Epidermal melanocyte (primary cell): ENCODE measurements around the gene PABPN1.
A peak's percentile ranks its signal among the peaks of the same experiment; 100 is the strongest.

ENCODE experiments used
- DNase-seq: peaks from one replicate; pipeline ENCODE4 v3.0.0; 2011; ENCODE audit warnings: low spot score; ENCODE audit not compliant: insufficient read length

PABPN1 gene

DNA sequence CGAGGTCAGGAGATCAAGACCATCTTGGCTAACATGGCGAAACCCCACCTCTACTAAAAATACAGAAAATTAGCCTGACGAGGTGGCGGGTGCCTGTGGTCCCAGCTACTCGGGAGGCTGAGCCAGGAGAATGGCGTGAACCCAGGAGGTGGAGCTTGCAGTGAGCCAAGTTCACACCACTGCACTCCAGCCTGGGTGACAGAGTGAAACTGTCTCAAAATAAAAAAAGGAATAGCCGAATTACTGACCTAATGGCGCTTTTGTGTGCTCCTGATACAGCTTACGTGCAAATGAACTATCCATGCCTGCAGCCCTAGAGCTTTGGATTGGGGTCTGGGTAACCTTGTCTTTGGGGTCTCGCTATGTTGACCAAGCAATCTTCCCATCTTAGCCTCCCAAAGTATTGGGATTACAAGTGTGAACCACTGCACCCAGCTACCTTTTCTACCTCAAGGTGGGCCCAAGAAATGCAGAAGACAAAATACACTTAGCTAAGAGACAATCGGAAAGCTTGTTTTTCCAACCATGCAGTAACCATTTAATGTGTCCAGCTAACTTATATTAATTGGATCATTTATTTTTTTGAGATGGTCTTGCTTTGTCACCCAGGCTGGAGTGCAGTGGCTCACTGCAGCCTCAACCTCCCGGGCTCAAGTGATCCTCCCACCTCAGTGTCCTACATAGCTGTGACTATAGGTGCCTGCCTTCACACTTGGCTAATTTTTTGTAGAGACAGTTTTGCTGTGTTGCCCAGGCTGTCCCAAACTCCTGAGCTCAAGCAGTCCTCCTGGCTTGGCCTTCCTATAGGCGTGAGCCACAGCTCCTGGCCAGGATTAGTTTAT, 5.5 kb downstream of the PABPN1 start:
- no peak for DNase-seq

DNA sequence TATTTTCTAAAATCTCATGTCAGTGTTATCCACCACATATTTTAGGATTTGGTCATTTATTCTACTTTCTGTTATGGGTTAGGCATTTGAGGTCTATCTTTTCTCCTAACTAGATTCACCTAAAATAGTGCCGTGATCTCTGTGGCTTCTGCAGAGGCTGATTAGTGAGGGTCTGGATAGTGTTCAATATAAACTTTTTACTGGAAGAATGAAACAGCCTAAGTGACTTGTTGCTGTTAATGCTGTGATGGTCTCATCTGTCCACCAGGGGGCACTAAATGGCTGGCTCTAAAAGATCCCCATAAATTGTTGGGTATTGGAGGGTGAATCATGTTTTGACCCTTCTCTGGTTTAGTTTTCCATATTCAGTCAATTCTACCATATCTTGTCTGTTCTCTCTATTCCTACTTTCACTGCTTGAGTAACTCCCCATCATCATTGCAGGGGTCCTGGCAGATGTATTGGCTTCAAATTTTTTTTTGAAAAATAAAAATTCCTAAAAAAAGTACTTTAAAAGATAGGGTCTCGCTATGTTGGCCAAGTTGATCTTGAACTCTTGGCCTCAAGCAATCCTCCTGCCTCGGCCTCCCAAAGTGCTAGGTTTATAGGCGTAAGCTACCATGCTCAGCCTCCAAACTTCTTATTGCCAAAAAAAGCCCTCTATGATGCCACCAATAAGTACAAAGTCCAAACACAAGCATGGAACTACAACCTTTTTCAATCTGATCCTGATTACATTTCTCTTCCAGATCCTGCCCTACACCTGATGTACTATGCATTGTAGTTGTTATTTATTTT, 6.9 kb downstream of the PABPN1 start:
- DNase-seq = peak; percentile 74

DNA sequence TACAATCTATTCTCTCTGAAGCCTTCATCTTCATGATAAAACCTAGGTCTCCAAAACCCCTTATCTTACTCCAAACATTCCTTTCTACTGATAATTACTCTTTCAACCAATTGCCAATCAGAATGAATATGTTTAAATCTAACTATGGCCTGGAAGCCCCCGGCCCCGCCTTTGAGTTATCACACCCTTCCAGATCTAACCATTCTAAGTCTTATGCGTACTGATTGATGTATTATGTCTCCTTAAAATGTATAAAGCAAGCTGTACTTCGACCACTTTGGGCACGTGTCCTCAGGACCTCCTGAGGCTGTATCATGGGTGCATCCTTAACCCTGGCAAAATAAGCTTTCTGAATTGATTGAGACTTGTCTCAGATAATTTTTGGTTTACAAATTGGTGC, 14.4 kb downstream of the PABPN1 start:
- no peak for DNase-seq

DNA sequence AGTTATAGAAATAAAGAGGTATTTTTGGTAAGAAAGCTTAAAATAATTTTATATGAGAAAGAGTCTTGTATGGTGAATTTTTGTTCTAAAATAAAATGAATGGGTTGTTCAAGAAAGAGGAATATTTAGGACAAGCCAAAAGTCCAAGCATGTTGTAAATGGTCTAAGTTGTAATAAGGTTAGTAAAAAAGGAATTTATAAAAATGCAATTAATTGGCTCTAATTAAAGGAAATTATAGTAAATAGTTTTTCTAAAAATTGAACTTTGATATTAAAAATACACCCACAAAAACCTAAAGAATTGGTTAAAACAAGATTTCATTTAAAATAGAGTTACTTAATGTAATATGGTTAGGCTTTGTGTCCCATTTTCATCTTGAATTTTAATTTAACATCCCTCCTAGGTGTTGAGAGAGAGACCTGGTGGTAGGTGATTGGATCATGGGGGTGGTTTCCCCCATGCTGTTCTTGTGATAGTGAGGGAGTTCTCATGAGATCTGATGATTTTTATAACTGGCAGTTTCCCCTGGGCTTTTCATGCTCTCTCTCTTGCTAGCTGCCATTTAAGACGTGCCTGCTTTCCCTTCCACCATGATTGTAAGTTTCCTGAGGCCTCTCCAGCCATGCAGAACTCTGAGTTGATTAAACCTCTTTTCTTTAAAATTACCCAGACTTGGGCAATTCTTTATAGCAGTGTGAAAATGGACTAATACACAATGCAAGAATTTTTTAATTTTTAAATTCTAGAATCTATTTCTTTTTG, 18.4 kb downstream of the PABPN1 start:
- no peak for DNase-seq

DNA sequence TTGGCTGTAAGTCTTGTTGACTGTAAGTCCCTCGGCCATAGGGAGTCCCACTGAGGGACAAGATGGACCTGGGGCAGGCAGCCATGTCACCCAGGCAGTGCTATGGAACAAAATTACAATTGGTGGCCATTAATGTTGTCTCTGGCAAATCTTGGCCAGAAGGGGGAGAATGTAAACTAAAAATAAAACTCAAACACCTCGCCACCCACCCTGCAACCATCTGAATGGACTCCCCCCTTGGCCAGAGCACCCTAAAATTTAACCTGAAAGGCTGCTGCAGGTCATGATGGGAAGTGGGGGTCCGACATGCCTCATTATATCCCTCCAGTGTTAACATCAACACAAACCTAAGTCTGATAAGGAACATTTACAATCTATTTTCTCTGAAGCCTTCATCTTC, 23.2 kb downstream of the PABPN1 start:
- DNase-seq = no peak

DNA sequence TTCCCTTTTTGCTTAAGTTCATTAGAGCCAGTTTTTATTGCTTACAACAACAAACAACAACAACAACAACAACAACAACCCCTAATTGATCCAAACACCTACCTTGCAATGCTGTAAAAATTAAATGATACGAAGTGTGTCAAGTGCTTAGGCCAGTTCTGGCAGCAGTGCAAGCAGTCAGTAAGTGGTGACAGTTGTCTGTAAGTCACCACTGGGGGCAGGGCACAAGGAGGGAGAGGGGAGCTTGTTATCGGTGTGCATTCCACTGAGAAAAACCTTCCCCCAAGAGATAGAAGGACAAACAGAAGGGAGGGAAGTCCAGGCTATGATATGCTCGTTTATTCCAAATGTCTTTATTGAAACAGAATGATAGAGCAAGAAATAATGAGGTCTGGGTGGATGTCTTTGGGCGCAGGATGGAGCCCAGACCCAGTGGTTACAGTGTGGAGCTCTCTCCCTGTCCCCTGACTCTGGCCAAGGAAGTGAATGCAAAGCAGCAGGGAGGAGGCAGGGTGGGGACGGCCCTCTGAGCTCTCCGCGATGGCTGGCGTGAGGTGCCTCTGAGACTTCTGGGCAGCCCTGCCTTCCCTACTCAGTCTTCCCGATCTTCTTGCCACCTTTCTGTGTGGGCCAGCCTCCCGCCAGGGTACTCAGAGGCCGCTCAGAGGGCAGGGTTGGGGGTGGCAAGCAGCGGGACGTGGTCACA, 24.9 kb downstream of the PABPN1 start:
- DNase-seq = no peak

DNA sequence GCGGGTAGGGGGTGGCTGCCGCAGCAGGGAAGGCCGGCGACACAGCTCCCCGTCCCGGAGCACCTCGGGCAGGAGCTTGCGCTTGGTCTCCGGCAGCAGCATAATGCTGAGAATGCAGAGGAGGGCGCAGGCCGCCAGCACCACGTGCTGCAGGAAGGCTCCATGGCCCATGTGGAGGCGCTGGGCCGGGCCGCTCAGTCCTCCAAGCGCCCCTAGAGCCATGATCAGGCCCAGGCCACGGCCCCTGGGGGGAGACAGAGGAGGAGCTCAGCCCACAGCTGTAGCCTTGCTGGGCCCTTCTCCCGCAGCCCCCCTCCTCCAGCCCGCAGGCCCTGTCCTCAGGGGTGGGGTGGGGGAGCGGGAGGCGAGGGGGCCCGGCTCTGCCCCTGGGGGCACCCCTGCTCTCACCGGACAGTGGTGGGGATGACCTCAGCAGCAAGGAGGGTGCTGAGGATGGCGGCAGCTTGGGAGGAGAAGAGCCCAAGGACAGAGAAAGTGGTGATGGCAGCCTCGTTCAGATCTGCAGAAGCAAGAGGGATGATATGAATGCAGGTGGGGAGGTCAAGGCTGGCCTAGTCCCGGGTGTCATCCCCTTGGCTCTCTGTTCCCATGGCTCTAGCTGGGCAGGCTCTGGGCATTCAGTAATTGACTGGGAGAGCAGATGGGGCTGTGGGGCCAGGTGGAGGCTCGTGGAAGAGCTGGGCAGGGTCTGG, 25.6 kb downstream of the PABPN1 start:
- no peak for DNase-seq

DNA sequence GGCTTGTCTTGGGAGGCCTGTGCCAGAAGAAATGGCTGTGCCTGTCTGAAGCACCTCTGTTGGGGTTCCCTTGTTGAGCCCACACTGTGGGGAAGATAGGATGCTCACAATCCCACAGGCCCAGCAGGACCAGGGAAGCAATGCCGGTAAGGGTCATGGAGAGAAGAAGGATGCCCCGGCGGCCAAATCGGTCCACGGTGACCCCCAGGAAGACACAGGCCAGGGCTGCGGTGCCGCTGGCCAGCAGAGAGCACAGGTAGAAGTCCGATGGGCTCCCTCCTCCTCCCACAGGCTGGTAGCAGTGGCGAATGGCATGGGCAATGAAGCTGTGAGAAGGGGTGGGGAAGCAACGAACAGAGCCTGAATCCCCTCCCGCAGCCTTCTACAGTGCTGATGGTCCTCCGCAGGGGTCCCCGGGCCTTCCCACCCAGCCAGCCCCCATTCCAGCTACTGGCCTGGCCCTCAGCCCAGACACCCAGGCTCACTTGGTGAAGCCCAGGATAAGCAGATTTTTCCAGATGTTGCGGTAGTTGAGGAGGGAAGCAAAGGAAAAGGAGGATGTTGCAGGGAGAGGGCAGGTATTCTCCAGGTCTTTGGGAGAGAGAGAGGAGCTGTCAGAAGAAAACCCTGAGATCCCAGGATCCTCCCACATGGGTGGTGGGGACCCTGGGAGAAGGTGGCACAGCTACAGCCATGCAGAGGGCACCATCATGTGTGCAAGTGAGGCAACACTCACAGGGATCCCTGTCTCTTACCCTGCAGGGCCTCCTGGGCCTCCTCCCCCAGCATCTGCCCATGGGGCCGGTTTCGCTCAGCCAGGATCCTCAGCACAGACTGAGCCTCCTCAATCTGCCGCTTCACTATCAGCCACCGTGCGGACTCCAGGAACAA, 26.4 kb downstream of the PABPN1 start:
- no peak for DNase-seq

DNA sequence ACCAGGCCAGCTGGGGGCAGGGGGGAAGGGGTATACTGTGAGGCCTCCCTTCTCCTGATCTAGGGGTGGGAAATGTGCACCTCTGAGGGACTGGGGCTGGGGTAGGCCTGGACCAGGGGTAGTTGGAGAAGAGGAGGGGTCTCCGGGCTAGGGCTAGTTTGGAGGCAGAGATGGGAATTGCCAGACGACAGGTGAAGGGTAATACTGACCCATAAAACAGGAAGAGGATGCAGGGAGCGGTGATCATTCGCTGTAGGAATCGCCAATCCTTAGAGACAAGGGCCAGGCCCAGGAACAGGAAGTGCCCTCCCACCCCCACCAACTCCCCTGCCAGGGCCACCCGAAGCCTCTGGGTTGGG, 27.0 kb downstream of the PABPN1 start:
- no peak for DNase-seq

DNA sequence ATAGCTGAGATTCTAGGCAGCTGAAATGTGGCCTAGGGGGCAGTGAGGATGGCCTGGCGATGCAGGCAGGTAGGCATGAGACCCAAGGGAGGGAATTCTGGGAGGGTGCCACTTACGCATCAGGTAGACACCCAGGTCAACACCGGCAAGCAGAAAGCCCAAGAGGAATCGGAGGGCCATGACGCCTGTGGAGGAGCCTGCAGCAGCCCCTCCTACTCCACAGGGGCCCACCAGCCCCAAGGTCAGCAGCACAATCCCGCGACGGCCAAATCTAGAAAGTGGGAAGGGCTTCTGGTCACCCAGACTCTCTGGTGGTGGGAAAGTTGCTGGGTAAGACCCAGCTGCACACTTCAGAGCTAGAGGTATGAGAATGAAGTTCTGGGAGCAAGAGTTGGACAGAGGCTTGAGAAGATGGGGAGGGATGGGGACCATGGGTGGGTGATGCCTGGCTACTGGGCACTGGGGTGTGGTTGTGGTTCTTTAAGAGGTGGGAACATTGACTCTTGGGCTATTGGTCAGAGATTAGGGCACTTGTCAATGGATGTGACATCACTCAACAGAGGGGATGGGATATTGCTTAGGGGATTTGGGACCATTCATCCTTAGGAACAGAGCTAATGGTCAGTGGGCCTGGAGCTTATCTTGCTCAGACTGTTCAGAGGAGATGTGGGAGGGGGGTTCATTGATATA, 28.0 kb downstream of the PABPN1 start:
- no peak for DNase-seq

DNA sequence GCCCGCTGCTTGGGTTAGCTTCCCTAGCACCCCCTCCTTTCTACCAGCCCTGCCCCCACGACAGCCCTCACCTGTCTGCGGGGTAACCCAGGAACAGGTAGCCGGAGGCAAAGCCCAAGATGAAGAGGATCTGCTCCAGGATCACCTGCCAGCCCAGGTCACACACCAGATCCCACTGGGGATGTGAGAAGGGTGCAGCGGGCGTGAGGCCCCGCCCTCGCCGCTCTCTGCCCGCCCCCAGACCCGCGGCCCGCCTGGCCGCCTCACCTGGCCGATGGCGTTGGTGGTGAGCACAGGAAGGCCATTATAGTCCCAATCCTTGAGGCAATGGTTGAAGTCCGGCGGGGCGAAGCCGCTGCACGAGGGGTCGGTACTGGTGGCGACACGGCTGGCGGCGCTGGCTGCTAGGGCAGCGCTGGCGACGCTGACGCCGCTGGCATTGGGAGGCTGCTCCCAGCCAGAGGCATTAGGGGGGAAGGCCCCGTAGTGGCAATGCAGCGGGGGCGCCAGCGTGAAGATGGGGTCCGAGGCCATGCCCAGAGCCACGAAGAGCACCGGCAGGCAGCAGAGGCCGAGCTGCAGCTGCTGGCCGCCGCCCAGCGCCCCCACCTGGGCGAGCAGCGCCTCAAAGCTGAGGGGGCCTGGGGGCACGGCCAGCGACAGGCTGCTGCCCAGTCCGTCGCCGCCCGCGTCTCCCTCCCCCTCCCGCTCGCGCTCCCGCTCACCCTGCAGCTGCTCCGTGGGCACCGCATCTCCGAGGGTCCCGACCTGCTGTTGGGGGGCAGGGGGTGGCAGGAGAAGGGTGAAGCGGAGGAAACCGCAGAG, 30.6 kb downstream of the PABPN1 start:
- no peak for DNase-seq

DNA sequence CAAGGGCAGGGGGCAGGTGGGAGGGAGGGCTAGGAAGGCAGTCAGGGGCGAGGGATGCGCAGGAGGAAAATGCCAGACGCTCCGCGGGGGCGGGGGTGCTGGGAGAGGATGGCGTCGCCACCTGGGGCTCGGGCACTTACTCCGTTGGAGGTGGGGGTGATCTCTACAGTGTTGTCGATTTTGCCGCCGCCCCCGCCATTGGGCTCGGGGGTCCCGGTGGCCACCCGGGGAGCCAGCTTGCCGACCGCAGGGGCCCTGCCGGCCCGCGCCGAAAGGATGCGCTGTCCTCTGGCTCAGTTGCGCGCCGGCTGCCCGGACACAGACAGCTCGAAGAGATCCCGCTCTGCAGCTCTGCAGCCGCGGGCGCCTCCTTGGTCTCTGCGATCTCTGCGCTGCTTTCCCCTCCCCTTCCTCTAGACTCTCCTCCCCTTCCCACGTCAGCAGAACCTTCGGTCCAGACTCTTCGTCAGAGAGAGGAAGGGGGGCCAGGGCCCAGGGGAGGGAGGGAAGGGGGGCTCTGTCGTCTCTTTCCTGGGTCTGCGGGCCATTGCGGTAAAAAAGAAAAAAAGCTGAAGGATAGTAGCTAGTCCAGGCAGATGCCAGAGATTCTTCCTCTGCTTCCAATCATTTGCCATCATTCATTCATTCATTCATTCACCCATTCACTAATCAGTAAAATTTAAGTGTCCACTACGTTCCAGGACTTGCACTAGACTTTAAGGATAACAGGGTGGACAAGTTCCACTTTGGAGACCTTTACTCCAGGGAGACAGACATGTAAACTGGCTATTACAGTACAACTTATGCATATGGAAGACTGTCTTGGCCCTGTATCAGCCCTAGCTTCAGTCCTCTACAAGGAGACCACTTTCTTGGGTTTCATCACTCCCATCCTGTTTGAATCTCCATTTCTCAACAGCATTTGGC, 31.5 kb downstream of the PABPN1 start, which contains the start of gene SLC22A17:
Gene SLC22A17 (minus strand): TSS at position 382 of the 927 bp plus-strand sequence.
- peak; percentile 95 for DNase-seq

DNA sequence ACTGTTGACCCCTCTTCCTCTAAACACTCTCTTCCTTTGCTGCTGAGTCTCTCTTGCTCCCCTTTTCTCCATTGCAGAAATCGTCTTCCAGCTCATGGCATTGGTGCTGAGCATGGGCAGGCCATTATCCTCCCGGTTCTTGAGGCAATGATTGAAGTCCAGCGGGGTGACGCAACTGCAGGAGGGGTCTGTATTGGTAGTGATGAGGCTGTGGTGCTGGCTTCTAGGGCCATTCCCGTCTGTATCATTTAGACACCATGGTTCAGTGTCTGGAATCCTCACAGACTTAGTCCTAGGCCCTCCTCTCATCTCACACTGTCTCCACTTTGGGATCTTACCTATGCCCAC, 32.1 kb downstream of the PABPN1 start:
- no peak for DNase-seq

DNA sequence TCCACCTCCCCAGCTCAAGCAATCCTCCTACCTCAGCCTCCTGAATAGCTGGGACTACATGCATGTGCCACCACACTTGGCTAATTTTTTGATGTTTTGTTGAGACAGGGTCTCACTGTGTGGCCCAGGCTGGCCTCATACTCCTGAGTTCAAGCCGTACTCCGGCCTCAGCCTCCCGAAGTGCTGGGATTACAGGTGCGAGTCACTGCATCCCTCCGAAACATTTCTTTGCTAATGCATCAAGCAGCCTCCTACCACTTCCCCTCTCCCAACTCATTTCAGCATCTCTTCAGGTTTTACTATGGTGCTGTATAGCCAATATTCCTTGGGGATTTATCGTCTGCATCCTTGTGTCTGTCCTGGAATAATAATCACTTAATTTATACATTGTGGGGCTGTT, 33.7 kb downstream of the PABPN1 start:
- DNase-seq = no peak

DNA sequence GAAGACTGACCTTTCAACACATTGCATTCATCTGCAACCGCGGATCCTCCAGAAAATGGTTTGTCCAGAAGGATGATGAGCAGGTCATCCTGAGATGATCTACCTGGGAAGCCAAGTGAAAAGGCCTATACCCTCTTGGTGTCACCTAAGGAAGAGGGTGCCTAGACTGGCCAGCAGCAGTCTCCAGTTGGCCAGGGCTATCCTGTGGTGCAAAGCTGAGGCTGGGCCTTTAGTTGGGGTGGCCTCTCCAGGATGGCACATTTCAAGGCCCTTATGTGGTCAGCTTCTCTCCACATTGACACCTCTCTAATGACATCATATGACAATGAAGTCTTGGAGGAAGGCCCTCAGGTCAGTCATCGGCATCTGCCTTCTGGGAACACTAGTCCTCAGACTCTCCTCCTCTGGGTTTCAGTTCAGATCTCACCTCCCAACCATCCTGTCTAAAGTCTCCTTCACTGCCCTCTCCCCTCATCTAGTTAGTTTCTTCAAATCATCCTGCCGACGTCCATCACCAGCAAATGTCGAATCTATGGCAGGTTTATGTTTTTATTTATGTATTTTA, 34.7 kb downstream of the PABPN1 start:
- DNase-seq = no peak

DNA sequence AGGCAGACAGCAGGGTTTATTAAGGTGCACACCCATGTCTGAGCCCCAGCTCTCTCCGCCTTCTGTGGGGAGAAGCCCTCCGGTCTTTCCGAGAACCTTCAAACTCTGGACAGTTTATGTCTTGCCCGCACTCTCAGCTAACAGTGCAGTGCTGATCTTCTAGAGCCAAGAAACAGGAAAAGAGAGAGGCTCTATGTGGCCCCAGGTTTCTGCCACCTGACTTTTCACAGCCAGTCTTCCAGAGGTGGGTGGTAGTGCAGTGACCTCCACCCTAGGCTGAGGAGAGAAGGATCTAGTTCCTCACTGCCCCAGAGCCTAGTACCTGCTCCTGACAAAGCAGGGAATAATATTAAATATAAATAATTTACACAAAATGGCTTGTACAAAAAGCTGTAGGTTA, 35.4 kb downstream of the PABPN1 start:
- no peak for DNase-seq

DNA sequence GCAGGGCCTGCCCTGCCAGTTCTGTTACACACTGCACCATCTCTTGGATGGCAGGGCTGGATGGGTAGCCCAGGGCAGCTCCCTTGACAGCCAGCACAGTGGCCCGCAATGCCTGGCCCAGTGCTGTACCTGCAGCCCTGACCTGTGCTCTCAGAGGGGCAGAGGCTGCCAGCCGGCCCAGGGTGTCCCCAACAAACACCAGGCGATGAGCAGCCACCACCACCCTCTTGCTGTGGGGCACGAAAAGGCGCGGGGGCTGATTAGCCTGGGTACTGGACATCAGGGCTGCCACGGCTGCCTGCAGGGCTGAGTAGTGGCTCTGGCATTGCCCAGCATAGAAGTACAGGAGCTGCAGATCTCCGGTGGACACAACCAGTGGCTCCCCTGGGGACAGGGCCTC, 36.0 kb downstream of the PABPN1 start:
- DNase-seq = no peak
